SK-N-SH (cell line): ENCODE results near the gene HSPG2. TPM values are rescaled to one million over a fixed set of nuclear protein-coding genes. Genes with fewer than 3 reads are reported as not detected.

ENCODE experiments used
- CTCF ChIA-PET: fragments of 300-600, 350-600 bp; formaldehyde crosslinking; extraction: SDS; loops from one replicate; lab custom pipeline; 2021; lab: Yijun Ruan, JAX
- POLR2A ChIA-PET: fragments of 350-600 bp; sonication (Branson Sonifier 250); formaldehyde crosslinking; extraction: SDS; loops from one replicate; lab custom pipeline; 2020; ENCODE audit warnings: antibody characterized with exemption, inconsistent platforms; lab: Yijun Ruan, JAX
- DNase-seq: peaks from one replicate; pipeline ENCODE4 v3.0.0; 2012
- H2AFZ ChIP-seq: fragments of 200-600 bp; sonication (generic); 2 replicates; pipeline ENCODE4 v1.8.1; 2016; ENCODE audit warnings: antibody characterized with exemption, mild to moderate bottlenecking, low read depth
- H3F3A ChIP-seq: fragments of 200-600 bp; sonication (generic); replicated peaks from 2 replicates; pipeline ENCODE3; 2016; ENCODE audit warnings: antibody characterized with exemption, mild to moderate bottlenecking; ENCODE audit not compliant: insufficient read depth
- H3K27ac ChIP-seq, 2 experiments: fragments of 200-500 bp in 1 of 2; fragments of 200-600 bp in 1 of 2; sonication (Bioruptor generic) in 1 of 2; sonication (generic), shearing (Covaris generic) in 1 of 2; 2 replicates each; pipeline versions ENCODE4 v1.5.1 to v1.6.1; 2014 to 2016; ENCODE audit warnings: low read depth in 2 of 2, inconsistent platforms in 1 of 2, low read length in 1 of 2, mild to moderate bottlenecking in 1 of 2, mixed read lengths in 1 of 2
- H3K27me3 ChIP-seq: fragments of 200-600 bp; sonication (generic), shearing (Covaris generic); 2 replicates; pipeline ENCODE4 v1.6.1; 2016; ENCODE audit warnings: mixed run types; ENCODE audit not compliant: insufficient read depth
- H3K36me3 ChIP-seq, 2 experiments: fragments of 200-500 bp in 1 of 2; fragments of 200-600 bp in 1 of 2; sonication (Bioruptor generic) in 1 of 2; sonication (generic) in 1 of 2; replicated peaks in 1 of 2; 2 replicates each; pipeline versions ENCODE3 to v1.5.1; 2014 to 2016; ENCODE audit warnings: low read length in 1 of 2, mild to moderate bottlenecking in 1 of 2; ENCODE audit not compliant: insufficient read depth in 2 of 2, control insufficient read depth in 1 of 2
- H3K4me1 ChIP-seq, 2 experiments: fragments of 200-500 bp in 1 of 2; fragments of 200-600 bp in 1 of 2; sonication (Bioruptor generic) in 1 of 2; sonication (generic), shearing (Covaris generic) in 1 of 2; 2 replicates each; pipeline versions ENCODE4 v1.5.1 to v1.6.1; 2014 to 2016; ENCODE audit warnings: low read depth in 1 of 2, low read length in 1 of 2, mixed run types in 1 of 2; ENCODE audit not compliant: insufficient read depth in 2 of 2, control insufficient read depth in 1 of 2
- H3K4me2 ChIP-seq: fragments of 200-600 bp; sonication (generic), shearing (Covaris generic); 2 replicates; pipeline ENCODE4 v1.6.1; 2017; ENCODE audit warnings: mixed run types
- H3K4me3 ChIP-seq, 2 experiments: fragments of 200-500 bp in 1 of 2; fragments of 200-600 bp in 1 of 2; sonication (Bioruptor generic) in 1 of 2; sonication (generic), shearing (Covaris generic) in 1 of 2; 2 replicates each; pipeline versions ENCODE4 v1.5.1 to v1.8.1; 2014 to 2016; ENCODE audit warnings: low read depth in 2 of 2, inconsistent platforms in 1 of 2, low read length in 1 of 2, mild to moderate bottlenecking in 1 of 2, mixed read lengths in 1 of 2, moderate library complexity in 1 of 2
- H3K79me2 ChIP-seq: fragments of 200-600 bp; sonication (generic); 2 replicates; pipeline ENCODE4 v1.8.1; 2017; ENCODE audit warnings: mild to moderate bottlenecking; ENCODE audit not compliant: insufficient read depth
- H3K9ac ChIP-seq: fragments of 200-600 bp; sonication (generic); 2 replicates; pipeline ENCODE4 v1.6.1; 2017; ENCODE audit warnings: mixed run types
- H3K9me2 ChIP-seq: fragments of 200-600 bp; sonication (generic); 2 replicates; pipeline ENCODE4 v1.6.1; 2017; ENCODE audit warnings: mixed run types
- H3K9me3 ChIP-seq: fragments of 200-600 bp; sonication (generic); 2 replicates; pipeline ENCODE4 v1.6.1; 2017; ENCODE audit warnings: mixed run types, mild to moderate bottlenecking, moderate library complexity
- H4K20me1 ChIP-seq: fragments of 200-600 bp; sonication (generic); 2 replicates; pipeline ENCODE4 v1.6.1; 2017; ENCODE audit warnings: mild to moderate bottlenecking, mixed run types; ENCODE audit not compliant: insufficient read depth
- CHD2 ChIP-seq: fragments of 150-350 bp; IDR thresholded peaks from 2 replicates; pipeline ENCODE4 v1.6.1; 2018; ENCODE audit warnings: low read length; ENCODE audit not compliant: partially characterized antibody
- EP300 ChIP-seq, 2 experiments: IDR thresholded peaks; 2 replicates each; pipeline versions ENCODE4 v1.4.0 to v1.6.1; 2012; ENCODE audit warnings: borderline replicate concordance in 1 of 2, low read depth in 1 of 2, low read length in 1 of 2
- FOSL2 ChIP-seq: IDR thresholded peaks from 2 replicates; pipeline ENCODE4 v1.4.0; 2012; ENCODE audit warnings: low read depth, mild to moderate bottlenecking, moderate library complexity, borderline replicate concordance
- FOXM1 ChIP-seq: IDR thresholded peaks from 2 replicates; pipeline ENCODE4 v1.4.0; 2012; ENCODE audit warnings: low read depth, mild to moderate bottlenecking
- JUND ChIP-seq: IDR thresholded peaks from 2 replicates; pipeline ENCODE4 v1.4.0; 2012
- NFIC ChIP-seq: IDR thresholded peaks from 2 replicates; pipeline ENCODE4 v1.4.0; 2012; ENCODE audit warnings: borderline replicate concordance
- NRF1 ChIP-seq: IDR thresholded peaks from 2 replicates; pipeline ENCODE4 v1.6.1; 2012; ENCODE audit warnings: low read depth, mild to moderate bottlenecking, low read length
- RAD21 ChIP-seq: IDR thresholded peaks from 2 replicates; pipeline ENCODE4 v1.6.1; 2012; ENCODE audit warnings: mild to moderate bottlenecking, low read length
- RFX5 ChIP-seq: IDR thresholded peaks from 2 replicates; pipeline ENCODE4 v1.6.1; 2012; ENCODE audit warnings: mild to moderate bottlenecking, improper control_type of control experiment, low read length
- RXRA ChIP-seq: IDR thresholded peaks from 2 replicates; pipeline ENCODE4 v1.4.0; 2012; ENCODE audit warnings: low read depth, mild to moderate bottlenecking, borderline replicate concordance
- SMC3 ChIP-seq: IDR thresholded peaks from 2 replicates; pipeline ENCODE4 v1.6.1; 2012; ENCODE audit warnings: low read depth, low read length, improper control_type of control experiment
- TCF12 ChIP-seq: IDR thresholded peaks from 2 replicates; pipeline ENCODE4 v1.4.0; 2012
- USF2 ChIP-seq: fragments of 150-350 bp; IDR thresholded peaks from 2 replicates; pipeline ENCODE4 v1.6.1; 2017; ENCODE audit warnings: antibody characterized with exemption, low read length, low read depth, borderline replicate concordance
- WGBS: methylation state at CpG from one replicate; pipeline ENCODE4 v1.1.6; 2017; ENCODE audit warnings: low lambda C conversion rate; 5-methylcytosine and 5-hydroxymethylcytosine counted together
- polyA plus RNA-seq, 3 experiments: library from polyadenylated mRNA; depleted of rRNA; stranded (reverse); fragments of >200 nt; gene quantifications; 2 replicates each; pipeline ENCODE4 v1.2.3, GENCODE V29; 2012
- TF ChIP-seq, protein P1 (sequence below): IDR thresholded peaks from 2 replicates; pipeline ENCODE4 v1.4.0; 2012; ENCODE audit warnings: low read depth, borderline replicate concordance
- TF ChIP-seq, protein P2 (sequence below): IDR thresholded peaks from 2 replicates; pipeline ENCODE4; 2012

HSPG2 gene
- polyA plus RNA-seq, 1 of the 3 experiments (the other 2 are of a cell fraction), result 28.9 TPM

- Histone ChIP-seq H3K9me3 (no peaks in the 10 kb centered on the region), H3K9ac (no peak overlapping the region), H3K27me3 (no peaks in the 10 kb centered on the region), H2AFZ (no peak overlapping the region), H3K36me3 (no peaks in the 10 kb centered on the region), H4K20me1 (peaks cover 16% of the 10 kb centered on the region; the same call in 1 of the 2 replicates), H3K9me2 (no peaks in the 10 kb centered on the region), H3F3A (no peaks in the 10 kb centered on the region)
- CTCF ChIA-PET, result no interaction called here
- TF ChIP-seq RFX5 (no peak), RAD21 (no peak), TCF12 (no peak), USF2 (no peak), NRF1 (no peak), RXRA (no peak), EP300 (IDR thresholded peaks at IDR 0.05; ENCODE audit: borderline replicate concordance in 1 of 2, low read depth in 1 of 2, low read length in 1 of 2) (no peak), FOXM1 (no peak), CHD2 (no peak), FOSL2 (no peak), JUND (no peak), SMC3 (no peak), NFIC (no peak)
- TF ChIP-seq, protein P1, sequence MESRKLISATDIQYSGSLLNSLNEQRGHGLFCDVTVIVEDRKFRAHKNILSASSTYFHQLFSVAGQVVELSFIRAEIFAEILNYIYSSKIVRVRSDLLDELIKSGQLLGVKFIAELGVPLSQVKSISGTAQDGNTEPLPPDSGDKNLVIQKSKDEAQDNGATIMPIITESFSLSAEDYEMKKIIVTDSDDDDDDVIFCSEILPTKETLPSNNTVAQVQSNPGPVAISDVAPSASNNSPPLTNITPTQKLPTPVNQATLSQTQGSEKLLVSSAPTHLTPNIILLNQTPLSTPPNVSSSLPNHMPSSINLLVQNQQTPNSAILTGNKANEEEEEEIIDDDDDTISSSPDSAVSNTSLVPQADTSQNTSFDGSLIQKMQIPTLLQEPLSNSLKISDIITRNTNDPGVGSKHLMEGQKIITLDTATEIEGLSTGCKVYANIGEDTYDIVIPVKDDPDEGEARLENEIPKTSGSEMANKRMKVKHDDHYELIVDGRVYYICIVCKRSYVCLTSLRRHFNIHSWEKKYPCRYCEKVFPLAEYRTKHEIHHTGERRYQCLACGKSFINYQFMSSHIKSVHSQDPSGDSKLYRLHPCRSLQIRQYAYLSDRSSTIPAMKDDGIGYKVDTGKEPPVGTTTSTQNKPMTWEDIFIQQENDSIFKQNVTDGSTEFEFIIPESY, result no peak
- TF ChIP-seq, protein P2, sequence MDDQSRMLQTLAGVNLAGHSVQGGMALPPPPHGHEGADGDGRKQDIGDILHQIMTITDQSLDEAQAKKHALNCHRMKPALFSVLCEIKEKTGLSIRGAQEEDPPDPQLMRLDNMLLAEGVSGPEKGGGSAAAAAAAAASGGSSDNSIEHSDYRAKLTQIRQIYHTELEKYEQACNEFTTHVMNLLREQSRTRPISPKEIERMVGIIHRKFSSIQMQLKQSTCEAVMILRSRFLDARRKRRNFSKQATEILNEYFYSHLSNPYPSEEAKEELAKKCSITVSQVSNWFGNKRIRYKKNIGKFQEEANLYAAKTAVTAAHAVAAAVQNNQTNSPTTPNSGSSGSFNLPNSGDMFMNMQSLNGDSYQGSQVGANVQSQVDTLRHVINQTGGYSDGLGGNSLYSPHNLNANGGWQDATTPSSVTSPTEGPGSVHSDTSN, result no peak
- TF ChIP-seq, all 33 proteins: peak for 0
- Histone ChIP-seq H3K79me2 (peaks cover 47% of the 10 kb centered on the region; the same call in 1 of the 2 replicates), H3K4me2 (no peak overlapping the region), H3K4me3 (no peak overlapping the region), H3K27ac (no peak overlapping the region), H3K4me1 (no peaks in the 10 kb centered on the region; a peak in 1 of 4 replicates)
- DNase-seq, result no peak
- 80% methylated on average over 2 of the region's 6 CpGs for WGBS
- POLR2A ChIA-PET, result no interaction called here
Observed at GRCh38 chr1:21904454-21904703, 32.7 kb downstream of the HSPG2 start.
